Measurements from ENCODE around the gene PTPRM.

PTPRM gene

DNA sequence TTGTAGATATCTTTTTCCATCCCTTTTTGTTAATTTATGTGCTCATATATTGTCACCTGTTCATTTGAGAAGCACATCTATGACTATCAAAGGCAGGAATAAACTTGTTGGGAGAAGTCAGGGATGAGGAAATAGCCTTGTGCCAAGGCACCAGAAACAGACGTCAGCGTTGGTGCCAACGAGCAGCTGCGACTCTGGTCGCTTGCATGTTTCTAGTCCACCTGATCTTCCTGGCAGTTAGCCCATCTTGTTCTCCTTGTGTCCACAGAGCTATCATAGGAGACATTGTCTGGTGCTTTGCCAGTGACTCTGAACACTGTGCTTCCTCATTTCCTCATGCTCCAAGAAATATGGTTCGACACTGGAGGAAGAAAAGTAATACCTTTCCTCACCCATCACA, 374.4 kb downstream of the PTPRM start:
- Histone ChIP-seq H3F3A (ENCODE audit: control insufficient read depth, insufficient read depth) (no peaks in the 10 kb centered on the region), H3K4me1 (ENCODE audit: control insufficient read depth, low read length) (no peaks in the 10 kb centered on the region), H3K9me3 (ENCODE audit: control insufficient read depth, insufficient read depth, low read length) (no peaks in the 10 kb centered on the region; the same call in 1 of the 2 replicates), H3K9me2 (replicated peaks; ENCODE audit: control insufficient read depth, low read length) (no peaks in the 10 kb centered on the region), H3K4me3 (ENCODE audit: low read length) (no peak overlapping the region), H3K36me3 (ENCODE audit: control insufficient read depth, low read length) (no peaks in the 10 kb centered on the region), H3K79me2 (ENCODE audit: control insufficient read depth, low read length) (no peaks in the 10 kb centered on the region), H4K20me1 (ENCODE audit: control insufficient read depth, insufficient read depth, low read depth, low read length) (no peaks in the 10 kb centered on the region), H3K27me3 (ENCODE audit: control insufficient read depth, low read length) (no peaks in the 10 kb centered on the region), H3K27ac (ENCODE audit: low read depth, low read length) (no peak overlapping the region), H3K4me2 (ENCODE audit: low read length) (no peak overlapping the region)
- no peak for TF ChIP-seq EZH2phosphoT487 (IDR thresholded peaks at IDR 0.05; ENCODE audit: borderline replicate concordance, low read length)
- TF ChIP-seq CTCF (IDR thresholded peaks at IDR 0.05; ENCODE audit: low read depth, low read length, poor library complexity, severe bottlenecking): no peak

DNA sequence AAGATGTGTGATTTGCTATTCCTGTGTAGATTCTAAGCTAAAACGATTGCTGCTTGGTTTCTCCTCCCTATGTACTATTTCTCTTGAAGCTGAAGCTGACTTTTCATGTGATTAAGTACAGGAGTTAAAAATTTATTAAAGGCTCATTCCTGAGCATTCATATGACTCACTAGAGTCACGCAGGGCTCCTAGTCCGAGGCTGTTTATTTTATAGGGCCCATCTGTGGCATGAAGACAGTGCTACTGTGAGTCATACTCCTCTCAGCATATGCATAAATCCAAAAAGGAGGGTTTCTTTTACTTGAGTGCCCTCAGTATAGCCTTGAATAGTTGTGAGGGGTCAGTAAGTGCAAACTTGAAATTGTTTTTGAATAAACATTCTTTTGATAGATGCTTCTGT, 378.8 kb downstream of the PTPRM start:
- no peaks in the 10 kb centered on the region for H3K36me3 ChIP-seq (ENCODE audit: control insufficient read depth, low read length)
- H3K4me1 ChIP-seq (ENCODE audit: control insufficient read depth, low read length): no peaks in the 10 kb centered on the region
- no peak overlapping the region for H3K4me2 ChIP-seq (ENCODE audit: low read length)
- no peaks in the 10 kb centered on the region for H4K20me1 ChIP-seq (ENCODE audit: control insufficient read depth, insufficient read depth, low read depth, low read length)
- no peak for TF ChIP-seq CTCF (IDR thresholded peaks at IDR 0.05; ENCODE audit: low read depth, low read length, poor library complexity, severe bottlenecking)
- TF ChIP-seq EZH2phosphoT487 (IDR thresholded peaks at IDR 0.05; ENCODE audit: borderline replicate concordance, low read length): no peak
- H3K9me2 ChIP-seq (replicated peaks; ENCODE audit: control insufficient read depth, low read length): no peaks in the 10 kb centered on the region
- H3K9me3 ChIP-seq (ENCODE audit: control insufficient read depth, insufficient read depth, low read length): no peaks in the 10 kb centered on the region
- H3K4me3 ChIP-seq (ENCODE audit: low read length): no peak overlapping the region
- no peaks in the 10 kb centered on the region for H3K27me3 ChIP-seq (ENCODE audit: control insufficient read depth, low read length)
- H3K27ac ChIP-seq (ENCODE audit: low read depth, low read length): no peak overlapping the region
- H3F3A ChIP-seq (ENCODE audit: control insufficient read depth, insufficient read depth): no peaks in the 10 kb centered on the region
- H3K79me2 ChIP-seq (ENCODE audit: control insufficient read depth, low read length): no peaks in the 10 kb centered on the region

DNA sequence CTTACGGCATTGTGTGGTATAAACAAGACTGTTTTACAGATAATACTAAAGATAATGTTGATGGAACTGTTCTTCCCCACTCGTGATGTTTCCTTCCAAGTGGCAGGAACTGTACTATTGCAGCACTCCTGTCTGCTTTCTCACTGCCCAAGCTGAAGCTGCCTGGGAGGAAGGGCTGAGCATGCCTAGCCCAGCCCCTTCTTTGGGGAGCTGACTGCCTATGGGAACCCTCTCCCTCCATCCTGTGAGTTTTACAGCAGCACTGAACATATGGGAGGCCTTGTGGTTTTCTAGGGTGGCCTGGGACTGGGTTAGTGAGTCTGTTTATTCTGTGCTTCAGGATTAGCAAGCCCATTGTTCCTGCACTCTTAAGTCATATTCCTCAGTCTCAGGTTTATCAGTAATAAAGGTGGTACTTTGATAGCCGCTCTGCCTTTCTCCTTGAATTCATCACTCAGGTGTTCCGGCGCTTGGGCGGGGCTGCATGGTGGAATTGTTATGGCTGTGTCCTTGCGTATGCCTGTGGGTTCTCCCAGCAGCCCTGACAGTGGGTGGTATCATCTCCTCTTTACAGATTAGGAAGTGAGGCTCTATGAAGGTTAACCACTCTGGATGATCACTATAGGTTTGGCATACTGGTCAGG, 379.7 kb downstream of the PTPRM start:
- H3K4me2 ChIP-seq (ENCODE audit: low read length): no peak overlapping the region
- H3K27ac ChIP-seq (ENCODE audit: low read depth, low read length): no peak overlapping the region
- no peak overlapping the region for H3K4me3 ChIP-seq (ENCODE audit: low read length)
- no peaks in the 10 kb centered on the region for H3K4me1 ChIP-seq (ENCODE audit: control insufficient read depth, low read length)
- H3F3A ChIP-seq (ENCODE audit: control insufficient read depth, insufficient read depth): no peaks in the 10 kb centered on the region
- H3K9me3 ChIP-seq (ENCODE audit: control insufficient read depth, insufficient read depth, low read length): no peaks in the 10 kb centered on the region
- no peaks in the 10 kb centered on the region for H3K36me3 ChIP-seq (ENCODE audit: control insufficient read depth, low read length)
- no peaks in the 10 kb centered on the region for H3K79me2 ChIP-seq (ENCODE audit: control insufficient read depth, low read length)
- TF ChIP-seq EZH2phosphoT487 (IDR thresholded peaks at IDR 0.05; ENCODE audit: borderline replicate concordance, low read length) (no peak), CTCF (IDR thresholded peaks at IDR 0.05; ENCODE audit: low read depth, low read length, poor library complexity, severe bottlenecking) (no peak)
- no peaks in the 10 kb centered on the region for H3K27me3 ChIP-seq (ENCODE audit: control insufficient read depth, low read length)
- H3K9me2 ChIP-seq (replicated peaks; ENCODE audit: control insufficient read depth, low read length): no peaks in the 10 kb centered on the region
- H4K20me1 ChIP-seq (ENCODE audit: control insufficient read depth, insufficient read depth, low read depth, low read length): no peaks in the 10 kb centered on the region
